ENCODE results near the gene TRIM8.
A peak's percentile ranks its signal among the peaks of the same experiment; 100 is the strongest.

TRIM8 gene

DNA sequence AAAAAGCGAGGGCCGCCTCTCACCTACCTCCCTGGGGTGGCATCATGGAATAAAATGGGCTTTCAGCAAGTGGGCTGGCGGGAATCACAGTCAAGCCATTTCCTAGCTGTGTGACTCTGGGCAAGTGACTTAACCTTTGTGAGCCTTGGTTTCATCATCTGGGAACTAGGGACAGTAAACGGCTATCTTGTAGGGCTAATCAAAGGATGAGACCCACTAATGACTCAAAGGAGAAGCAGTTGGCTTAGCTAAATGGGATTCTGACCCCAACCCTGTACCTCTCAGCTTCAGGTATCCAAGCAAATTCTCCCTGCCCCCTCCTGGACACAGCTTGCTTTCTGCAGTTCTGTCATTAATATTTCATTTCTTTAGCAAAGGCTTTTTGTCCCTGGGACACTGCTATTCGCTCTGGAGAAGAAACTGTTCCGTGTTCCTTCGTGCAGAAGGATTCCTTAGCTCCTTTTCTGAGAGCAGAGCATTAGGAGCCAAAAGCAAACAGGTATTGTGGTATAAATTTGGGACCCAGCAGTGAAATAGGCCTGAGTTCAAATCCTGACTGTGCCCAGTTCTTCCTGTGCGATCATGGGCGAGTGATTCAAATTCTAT is 25.9 kb downstream of the TRIM8 start:
- no peaks in the 10 kb centered on the region for H3K27me3 ChIP-seq (ENCODE audit: control insufficient read depth in 1 of 2, insufficient read depth in 2 of 2, low read length in 2 of 2)
- H3K4me3 ChIP-seq (ENCODE audit: low read depth in 1 of 2, low read length in 2 of 2) = no peak overlapping the region
- H3K27ac ChIP-seq (ENCODE audit: low read depth, low read length) = peak overlapping the region; percentile 32
- no peaks in the 10 kb centered on the region for H3K9me3 ChIP-seq (ENCODE audit: control insufficient read depth in 1 of 2, low read length in 2 of 2)
- H3K9ac ChIP-seq (ENCODE audit: low read depth in 1 of 2, low read length in 2 of 2) = no peak overlapping the region
- peaks cover 32 to 35% of the 10 kb centered on the region in 2 donors for H3K4me1 ChIP-seq (ENCODE audit: control insufficient read depth in 1 of 2, insufficient read depth in 2 of 2, low read length in 2 of 2)
- no peaks in the 10 kb centered on the region for H3K36me3 ChIP-seq (ENCODE audit: control insufficient read depth in 1 of 2, insufficient read depth in 2 of 2, low read length in 2 of 2)

DNA sequence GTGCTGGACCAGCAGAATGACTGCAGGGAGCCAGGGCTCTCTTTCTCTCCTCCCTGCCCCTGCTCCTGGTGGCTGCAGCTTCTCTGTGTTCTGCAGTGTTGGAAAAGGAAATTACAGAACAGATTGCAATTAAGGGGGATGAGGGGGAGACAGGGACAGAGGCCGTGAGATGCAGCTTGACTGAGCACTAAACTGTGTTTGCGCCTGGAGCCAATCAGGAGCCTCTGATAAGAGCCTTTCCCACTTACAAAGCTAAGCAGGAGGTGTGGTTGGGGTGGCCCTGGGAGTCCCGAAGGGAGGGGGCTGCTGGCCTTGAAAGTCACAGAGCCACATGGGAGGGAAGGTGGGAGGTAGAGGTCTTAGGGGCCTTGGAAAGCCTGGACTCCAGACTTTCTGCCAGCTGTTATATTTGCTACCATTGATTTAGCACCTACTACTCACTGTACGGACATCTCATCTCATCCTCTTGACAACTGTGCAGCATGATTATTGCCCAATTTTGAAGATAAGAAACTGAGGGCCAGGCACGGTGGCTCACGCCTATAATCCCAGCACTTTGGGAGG is 26.7 kb downstream of the TRIM8 start:
- H3K4me3 ChIP-seq (ENCODE audit: low read depth in 1 of 2, low read length in 2 of 2) = no peak overlapping the region
- H3K9me3 ChIP-seq (ENCODE audit: control insufficient read depth in 1 of 2, low read length in 2 of 2) = no peaks in the 10 kb centered on the region
- H3K36me3 ChIP-seq (ENCODE audit: control insufficient read depth in 1 of 2, insufficient read depth in 2 of 2, low read length in 2 of 2) = no peaks in the 10 kb centered on the region
- H3K27ac ChIP-seq (ENCODE audit: low read depth, low read length) = no peak overlapping the region
- H3K27me3 ChIP-seq (ENCODE audit: control insufficient read depth in 1 of 2, insufficient read depth in 2 of 2, low read length in 2 of 2) = no peaks in the 10 kb centered on the region
- H3K9ac ChIP-seq (ENCODE audit: low read depth in 1 of 2, low read length in 2 of 2) = no peak overlapping the region
- H3K4me1 ChIP-seq (ENCODE audit: control insufficient read depth in 1 of 2, insufficient read depth in 2 of 2, low read length in 2 of 2) = peaks cover 35 to 38% of the 10 kb centered on the region in 2 donors

DNA sequence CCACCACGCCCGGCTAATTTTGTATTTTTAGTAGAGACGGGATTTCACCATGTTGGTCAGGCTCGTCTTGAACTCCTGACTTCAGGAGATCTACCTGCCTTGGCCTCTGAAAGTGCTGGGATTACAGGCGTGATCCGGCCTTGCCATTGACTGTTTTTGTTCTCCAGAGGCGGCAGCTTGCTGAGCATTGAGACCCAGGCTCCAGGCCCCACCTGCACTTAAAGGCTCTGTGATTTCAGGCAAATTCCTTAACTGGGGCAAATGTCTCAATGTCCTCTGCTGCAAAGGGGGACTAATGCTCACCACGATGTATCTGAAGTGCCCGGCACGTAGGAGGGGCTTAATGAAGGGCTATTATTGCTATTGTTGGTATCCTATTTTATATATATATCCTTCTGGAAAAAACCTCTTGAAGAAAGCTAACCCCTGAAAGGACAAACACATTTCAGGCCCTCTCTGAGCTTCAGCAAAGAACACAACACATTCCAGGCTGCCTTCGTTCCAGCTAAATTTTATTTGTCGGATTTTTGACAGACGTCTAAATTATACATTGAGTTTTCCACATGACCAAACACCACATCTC is 29.0 kb downstream of the TRIM8 start:
- Histone ChIP-seq H3K9me3 (ENCODE audit: control insufficient read depth in 1 of 2, low read length in 2 of 2) (no peaks in the 10 kb centered on the region), H3K9ac (ENCODE audit: low read depth in 1 of 2, low read length in 2 of 2) (no peak overlapping the region), H3K4me1 (ENCODE audit: control insufficient read depth in 1 of 2, insufficient read depth in 2 of 2, low read length in 2 of 2) (peaks cover 38 to 45% of the 10 kb centered on the region in 2 donors), H3K27me3 (ENCODE audit: control insufficient read depth in 1 of 2, insufficient read depth in 2 of 2, low read length in 2 of 2) (no peaks in the 10 kb centered on the region), H3K4me3 (ENCODE audit: low read depth in 1 of 2, low read length in 2 of 2) (no peak overlapping the region), H3K27ac (ENCODE audit: low read depth, low read length) (peak overlapping the region; percentile 16), H3K36me3 (ENCODE audit: control insufficient read depth in 1 of 2, insufficient read depth in 2 of 2, low read length in 2 of 2) (no peaks in the 10 kb centered on the region)

DNA sequence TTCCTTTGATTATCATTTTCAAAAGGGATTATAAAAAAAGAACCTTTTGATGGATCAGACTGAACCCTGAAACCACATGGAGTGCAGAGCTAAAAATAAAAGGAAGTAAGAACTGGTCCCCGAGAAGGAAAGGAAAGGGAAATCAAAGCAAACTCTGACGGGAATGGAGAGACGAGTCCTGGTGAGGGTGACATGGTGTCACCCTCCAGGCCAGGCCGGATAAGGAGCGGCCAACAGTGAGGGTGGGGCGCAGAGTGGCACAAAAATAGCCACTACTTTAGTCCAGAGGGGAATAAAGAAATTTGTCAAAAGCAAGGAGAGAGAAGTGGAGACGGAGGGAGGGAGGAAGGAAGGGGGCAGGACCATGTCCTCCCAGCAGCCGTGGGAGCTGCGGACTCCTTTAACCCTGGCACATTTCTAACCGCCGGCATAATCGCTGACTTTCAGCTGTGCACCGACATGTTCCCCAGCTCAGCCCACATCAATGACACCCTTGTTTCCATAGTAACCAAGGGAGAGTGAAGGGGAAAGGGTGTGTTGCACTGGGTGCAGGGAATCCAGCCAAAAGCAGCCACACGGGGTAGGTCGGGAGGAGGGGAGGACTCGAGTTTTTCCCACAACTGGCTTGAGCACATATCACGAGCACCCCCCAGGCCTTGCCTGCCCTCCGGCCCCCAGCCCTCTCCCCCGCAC is 29.7 kb downstream of the TRIM8 start:
- peak overlapping the region; percentile 33 to 38 for H3K4me3 ChIP-seq (ENCODE audit: low read depth in 1 of 2, low read length in 2 of 2)
- peak overlapping the region; percentile 16 for H3K27ac ChIP-seq (ENCODE audit: low read depth, low read length)
- no peaks in the 10 kb centered on the region for H3K36me3 ChIP-seq (ENCODE audit: control insufficient read depth in 1 of 2, insufficient read depth in 2 of 2, low read length in 2 of 2)
- H3K9ac ChIP-seq (ENCODE audit: low read depth in 1 of 2, low read length in 2 of 2) = peak overlapping the region in 1 of 2 donors; percentile 47
- H3K9me3 ChIP-seq (ENCODE audit: control insufficient read depth in 1 of 2, low read length in 2 of 2) = no peaks in the 10 kb centered on the region
- no peaks in the 10 kb centered on the region for H3K27me3 ChIP-seq (ENCODE audit: control insufficient read depth in 1 of 2, insufficient read depth in 2 of 2, low read length in 2 of 2)
- H3K4me1 ChIP-seq (ENCODE audit: control insufficient read depth in 1 of 2, insufficient read depth in 2 of 2, low read length in 2 of 2) = peaks cover 42 to 50% of the 10 kb centered on the region in 2 donors

DNA sequence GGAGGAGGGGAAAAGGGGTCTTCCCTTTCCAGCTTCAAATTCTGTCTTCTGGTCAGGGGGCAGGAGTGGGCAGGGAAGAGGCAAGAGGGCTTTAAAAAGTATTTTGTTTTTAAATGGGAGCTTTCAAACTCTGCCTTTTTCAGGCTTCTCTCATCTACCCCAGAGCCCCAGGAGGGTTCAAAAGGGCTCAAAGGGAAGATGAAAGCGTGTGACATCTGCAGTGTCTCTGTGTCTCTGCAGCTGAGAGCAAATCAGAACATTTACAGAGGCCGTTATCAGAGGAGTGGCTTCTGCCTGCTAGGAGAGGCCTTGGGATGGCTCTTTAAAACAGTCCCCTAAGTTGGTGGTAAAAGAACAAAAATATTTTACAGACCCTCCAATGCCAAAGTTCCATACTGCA is 30.3 kb downstream of the TRIM8 start:
- peak overlapping the region in 1 of 2 donors; percentile 38 for H3K4me3 ChIP-seq (ENCODE audit: low read depth in 1 of 2, low read length in 2 of 2)
- no peaks in the 10 kb centered on the region for H3K27me3 ChIP-seq (ENCODE audit: control insufficient read depth in 1 of 2, insufficient read depth in 2 of 2, low read length in 2 of 2)
- no peaks in the 10 kb centered on the region for H3K9me3 ChIP-seq (ENCODE audit: control insufficient read depth in 1 of 2, low read length in 2 of 2)
- no peak overlapping the region for H3K9ac ChIP-seq (ENCODE audit: low read depth in 1 of 2, low read length in 2 of 2)
- H3K36me3 ChIP-seq (ENCODE audit: control insufficient read depth in 1 of 2, insufficient read depth in 2 of 2, low read length in 2 of 2) = no peaks in the 10 kb centered on the region
- H3K27ac ChIP-seq (ENCODE audit: low read depth, low read length) = peak overlapping the region; percentile 13
- peaks cover 39 to 47% of the 10 kb centered on the region in 2 donors for H3K4me1 ChIP-seq (ENCODE audit: control insufficient read depth in 1 of 2, insufficient read depth in 2 of 2, low read length in 2 of 2)

DNA sequence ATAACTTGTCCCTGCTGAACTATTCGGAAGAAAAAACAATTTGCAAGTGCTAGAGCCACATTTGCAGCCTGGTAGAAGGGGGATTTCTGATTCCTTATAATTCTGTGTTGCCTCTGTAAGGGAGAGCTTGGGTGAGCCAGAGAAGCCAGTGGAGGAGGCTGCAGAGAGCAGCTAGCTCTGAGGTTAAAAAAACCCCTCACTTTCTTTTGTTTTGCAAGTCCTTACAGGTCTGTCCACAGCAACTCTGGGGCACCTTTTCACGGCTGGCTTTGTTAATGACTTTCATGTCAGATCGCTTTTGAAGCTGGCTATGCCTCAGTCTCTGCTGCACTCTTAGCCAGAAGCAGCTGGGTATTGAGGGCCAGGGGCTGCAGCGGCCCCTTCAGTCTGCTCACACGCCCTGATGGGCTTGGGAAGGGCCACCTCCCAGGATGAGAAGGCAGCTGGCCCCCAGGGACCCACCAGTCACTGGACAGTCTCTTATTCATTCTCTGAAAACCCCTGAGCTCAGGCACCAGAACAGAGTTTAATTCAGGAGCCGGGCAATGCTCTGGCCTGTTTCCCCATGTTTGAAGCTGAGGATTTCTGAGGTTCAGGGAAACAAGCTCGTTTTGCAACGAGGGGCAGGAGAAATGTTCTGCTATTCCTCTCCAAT is 30.9 kb downstream of the TRIM8 start:
- no peaks in the 10 kb centered on the region for H3K9me3 ChIP-seq (ENCODE audit: control insufficient read depth in 1 of 2, low read length in 2 of 2)
- no peaks in the 10 kb centered on the region for H3K36me3 ChIP-seq (ENCODE audit: control insufficient read depth in 1 of 2, insufficient read depth in 2 of 2, low read length in 2 of 2)
- H3K4me3 ChIP-seq (ENCODE audit: low read depth in 1 of 2, low read length in 2 of 2) = no peak overlapping the region
- H3K27me3 ChIP-seq (ENCODE audit: control insufficient read depth in 1 of 2, insufficient read depth in 2 of 2, low read length in 2 of 2) = no peaks in the 10 kb centered on the region
- H3K9ac ChIP-seq (ENCODE audit: low read depth in 1 of 2, low read length in 2 of 2) = no peak overlapping the region
- H3K4me1 ChIP-seq (ENCODE audit: control insufficient read depth in 1 of 2, insufficient read depth in 2 of 2, low read length in 2 of 2) = peaks cover 34 to 42% of the 10 kb centered on the region in 2 donors
- H3K27ac ChIP-seq (ENCODE audit: low read depth, low read length) = peak overlapping the region; percentile 13

DNA sequence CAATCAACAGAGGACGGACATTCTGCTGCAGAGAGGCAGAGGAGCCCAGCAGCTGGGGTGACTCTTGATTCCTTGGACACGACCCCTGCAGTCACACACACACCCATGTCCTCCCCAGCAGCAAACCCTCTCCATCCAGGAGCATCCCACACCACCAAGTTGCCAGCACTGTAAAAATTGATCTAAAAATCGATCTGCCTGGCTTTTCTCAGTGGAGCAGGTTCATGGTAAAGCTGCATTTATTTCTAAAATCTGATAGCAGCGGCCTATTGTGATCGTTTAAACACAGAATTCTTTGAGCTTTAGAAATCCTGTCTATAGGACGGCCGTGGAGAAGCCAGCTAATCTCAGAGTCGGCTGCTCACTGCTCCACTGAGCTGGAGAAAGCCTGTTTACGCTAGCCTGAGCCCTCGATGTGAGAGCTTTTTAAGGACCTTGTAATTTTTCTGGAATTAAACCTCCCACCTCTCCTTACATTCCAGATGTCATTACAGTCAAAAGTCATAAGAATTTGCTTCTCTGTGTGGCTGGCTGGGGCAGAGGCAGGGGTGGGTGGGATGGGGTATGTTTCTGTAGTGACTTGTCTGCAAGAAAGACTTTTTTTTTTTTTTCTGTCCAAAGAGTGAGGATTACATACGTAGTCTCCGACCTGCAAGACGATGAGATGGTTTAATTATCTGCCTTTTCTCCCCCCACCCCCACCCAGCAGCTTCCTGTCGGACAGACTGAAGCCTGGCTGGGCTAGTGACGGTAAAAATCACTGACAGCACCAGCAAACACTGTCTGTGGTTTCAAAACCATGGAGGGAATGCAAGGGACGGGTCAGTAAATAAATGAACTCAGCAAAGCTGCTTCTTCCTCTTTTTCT is 31.6 kb downstream of the TRIM8 start:
- no peak overlapping the region for H3K4me3 ChIP-seq (ENCODE audit: low read depth in 1 of 2, low read length in 2 of 2)

DNA sequence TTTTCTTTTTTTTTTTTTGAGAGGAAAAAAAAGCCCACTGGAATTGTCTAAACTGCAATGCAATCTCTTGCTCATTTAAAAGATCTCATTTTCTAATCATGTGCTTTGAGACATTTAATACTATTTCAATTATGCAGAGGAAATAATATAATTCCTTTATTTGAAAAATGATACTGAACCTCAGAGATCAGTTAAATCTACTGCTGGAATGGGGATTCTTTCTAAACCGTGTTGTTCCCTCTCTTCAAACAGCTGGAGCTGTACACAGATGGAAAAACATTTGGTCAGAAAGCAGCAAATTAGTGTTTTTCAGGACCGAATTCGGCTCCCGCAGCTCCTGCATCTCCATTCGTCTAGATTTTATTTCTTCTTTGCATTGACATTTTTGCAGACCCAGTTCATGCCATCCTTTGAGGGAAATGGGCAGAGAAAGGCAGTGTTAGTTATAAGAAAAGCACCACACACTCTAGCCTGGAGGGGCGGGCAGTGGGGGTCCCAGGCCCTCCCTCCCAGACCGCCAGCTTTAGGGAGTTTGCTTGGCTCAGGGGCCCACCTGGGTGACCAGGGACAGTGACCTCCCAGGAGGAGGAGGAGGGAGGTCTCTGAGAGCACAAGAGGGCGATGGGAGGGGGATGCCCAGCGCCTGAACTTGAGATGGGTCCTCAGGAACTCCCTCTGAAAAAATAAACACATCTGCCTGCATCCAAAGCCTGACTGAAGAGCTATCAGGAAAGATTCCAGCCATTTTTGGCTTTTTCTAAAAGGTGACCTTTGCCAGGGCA is 32.4 kb downstream of the TRIM8 start:
- H3K9ac ChIP-seq (ENCODE audit: low read depth in 1 of 2, low read length in 2 of 2) = no peak overlapping the region
- H3K27me3 ChIP-seq (ENCODE audit: control insufficient read depth in 1 of 2, insufficient read depth in 2 of 2, low read length in 2 of 2) = no peaks in the 10 kb centered on the region
- no peaks in the 10 kb centered on the region for H3K9me3 ChIP-seq (ENCODE audit: control insufficient read depth in 1 of 2, low read length in 2 of 2)
- no peaks in the 10 kb centered on the region for H3K36me3 ChIP-seq (ENCODE audit: control insufficient read depth in 1 of 2, insufficient read depth in 2 of 2, low read length in 2 of 2)
- H3K27ac ChIP-seq (ENCODE audit: low read depth, low read length) = no peak overlapping the region
- no peak overlapping the region for H3K4me3 ChIP-seq (ENCODE audit: low read depth in 1 of 2, low read length in 2 of 2)
- peaks cover 33 to 42% of the 10 kb centered on the region in 2 donors for H3K4me1 ChIP-seq (ENCODE audit: control insufficient read depth in 1 of 2, insufficient read depth in 2 of 2, low read length in 2 of 2)

More for the DNA sequence above, 31.6 kb downstream of the TRIM8 start:
- no peaks in the 10 kb centered on the region for H3K27me3 ChIP-seq (ENCODE audit: control insufficient read depth in 1 of 2, insufficient read depth in 2 of 2, low read length in 2 of 2)
- H3K9me3 ChIP-seq (ENCODE audit: control insufficient read depth in 1 of 2, low read length in 2 of 2) = no peaks in the 10 kb centered on the region
- no peak overlapping the region for H3K27ac ChIP-seq (ENCODE audit: low read depth, low read length)
- no peak overlapping the region for H3K9ac ChIP-seq (ENCODE audit: low read depth in 1 of 2, low read length in 2 of 2)
- H3K4me1 ChIP-seq (ENCODE audit: control insufficient read depth in 1 of 2, insufficient read depth in 2 of 2, low read length in 2 of 2) = peaks cover 33 to 42% of the 10 kb centered on the region in 2 donors
- no peaks in the 10 kb centered on the region for H3K36me3 ChIP-seq (ENCODE audit: control insufficient read depth in 1 of 2, insufficient read depth in 2 of 2, low read length in 2 of 2)

Data from duodenal mucosa (tissue), 2 donors.